AG08396 (cell line): Measurements from ENCODE around the gene NCF4.

ENCODE experiments used
- DNase-seq: peaks from one replicate; pipeline ENCODE4 v3.0.0; 2012; ENCODE audit warnings: low spot score, mixed read lengths

NCF4 gene

GRCh38 chr22:36838119-36839030 is 22.4 kb upstream of the NCF4 start:
- no peak for DNase-seq

GRCh38 chr22:36839356-36840073 is 21.3 kb upstream of the NCF4 start:
- DNase-seq, result no peak

- no peak for DNase-seq
Observed at GRCh38 chr22:36840106-36840505, 20.7 kb upstream of the NCF4 start.

- no peak for DNase-seq
Observed at GRCh38 chr22:36846271-36846670, 14.5 kb upstream of the NCF4 start.

GRCh38 chr22:36846949-36847348 is 13.9 kb upstream of the NCF4 start:
- DNase-seq, result no peak

GRCh38 chr22:36850056-36850455 is 10.8 kb upstream of the NCF4 start:
- no peak for DNase-seq

- no peak for DNase-seq
Observed at GRCh38 chr22:36850682-36851081, 10.1 kb upstream of the NCF4 start.

GRCh38 chr22:36852056-36852973 is 8.5 kb upstream of the NCF4 start:
- DNase-seq, result no peak

- peak; percentile 61 for DNase-seq
Observed at GRCh38 chr22:36853407-36854099, 7.3 kb upstream of the NCF4 start.

GRCh38 chr22:36855478-36855877 is 5.3 kb upstream of the NCF4 start:
- no peak for DNase-seq

- DNase-seq, result peak; percentile 89
Observed at GRCh38 chr22:36856121-36856791, 4.5 kb upstream of the NCF4 start.

- no peak for DNase-seq
Observed at GRCh38 chr22:36856792-36857135, 4.0 kb upstream of the NCF4 start.

- no peak for DNase-seq
Observed at GRCh38 chr22:36858156-36858555, 2.6 kb upstream of the NCF4 start.

GRCh38 chr22:36858966-36859365 is 1.8 kb upstream of the NCF4 start:
- no peak for DNase-seq

GRCh38 chr22:36860017-36860416 is 789 bp upstream of the NCF4 start:
- no peak for DNase-seq

GRCh38 chr22:36860438-36860820 is 377 bp upstream of the NCF4 start:
- no peak for DNase-seq

GRCh38 chr22:36862251-36863242 is 1.7 kb downstream of the NCF4 start:
- DNase-seq, result no peak

- DNase-seq, result no peak
Observed at GRCh38 chr22:36863281-36863680, 2.5 kb downstream of the NCF4 start.

- DNase-seq, result no peak
Observed at GRCh38 chr22:36863979-36864378, 3.2 kb downstream of the NCF4 start.
